Neural cell (in vitro differentiated cells): ENCODE data around the gene JAZF1. TPM values are rescaled to one million over a fixed set of nuclear protein-coding genes. Genes with fewer than 3 reads are reported as not detected.

ENCODE experiments used
- H2AFZ ChIP-seq: fragments of 200-600, 300-800 bp; sonication (generic), shearing (Covaris generic); 2 replicates; pipeline ENCODE4 v1.6.0; 2014; ENCODE audit warnings: low read depth, mild to moderate bottlenecking, antibody characterized with exemption, low read length, moderate library complexity
- H3F3A ChIP-seq: fragments of 200-600 bp; shearing (Covaris generic); 2 replicates; pipeline ENCODE4 v1.6.1; 2016; ENCODE audit warnings: mild to moderate bottlenecking, moderate library complexity, mixed read lengths, antibody characterized with exemption, low read length; ENCODE audit not compliant: insufficient read depth, poor library complexity, severe bottlenecking
- H3K27ac ChIP-seq: fragments of 200-600, 300-800 bp; sonication (generic), shearing (Covaris generic); 2 replicates; pipeline ENCODE4 v1.5.1; 2014; ENCODE audit warnings: mild to moderate bottlenecking, low read length, moderate library complexity
- H3K27me3 ChIP-seq: fragments of 300-800, 200-600 bp; sonication (generic), shearing (Covaris generic); 2 replicates; pipeline ENCODE4 v1.6.0; 2014; ENCODE audit warnings: mild to moderate bottlenecking, low read depth, low read length, moderate library complexity; ENCODE audit not compliant: insufficient read depth
- H3K36me3 ChIP-seq: fragments of 300-800, 200-600 bp; sonication (generic), shearing (Covaris generic); 2 replicates; pipeline ENCODE4 v1.5.1; 2014; ENCODE audit warnings: mild to moderate bottlenecking, antibody characterized with exemption, low read length, moderate library complexity; ENCODE audit not compliant: insufficient read depth
- H3K4me2 ChIP-seq: fragments of 300-800, 200-600 bp; sonication (generic), shearing (Covaris generic); 2 replicates; pipeline ENCODE4 v1.6.0; 2014; ENCODE audit warnings: mild to moderate bottlenecking, low read length
- H3K4me3 ChIP-seq: fragments of 300-800, 200-600 bp; sonication (generic), shearing (Covaris generic); 2 replicates; pipeline ENCODE4 v1.5.1; 2014; ENCODE audit warnings: mild to moderate bottlenecking, low read length, moderate library complexity
- H3K79me2 ChIP-seq: fragments of 200-600 bp; shearing (Covaris generic); replicated peaks from 2 replicates; pipeline ENCODE4 v1.6.0; 2014; ENCODE audit warnings: mild to moderate bottlenecking, low read length, moderate library complexity; ENCODE audit not compliant: insufficient read depth
- H3K9ac ChIP-seq: fragments of 300-800, 200-600 bp; sonication (generic), shearing (Covaris generic); 2 replicates; pipeline ENCODE4 v1.6.1; 2016; ENCODE audit warnings: mild to moderate bottlenecking, low read length, mixed read lengths
- H3K9me2 ChIP-seq: fragments of 200-600 bp; shearing (Covaris generic); 2 replicates; pipeline ENCODE4 v1.6.1; 2016; ENCODE audit warnings: mild to moderate bottlenecking, low read length, mixed read lengths; ENCODE audit not compliant: insufficient read depth
- H3K9me3 ChIP-seq: fragments of 200-600, 300-800 bp; sonication (generic), shearing (Covaris generic); 2 replicates; pipeline ENCODE4 v1.6.1; 2016; ENCODE audit warnings: mild to moderate bottlenecking, mixed run types, low read length, moderate library complexity, mixed read lengths
- H4K20me1 ChIP-seq: fragments of 200-600 bp; shearing (Covaris generic); 2 replicates; pipeline ENCODE4 v1.6.1; 2016; ENCODE audit warnings: mild to moderate bottlenecking, mixed run types; ENCODE audit not compliant: insufficient read depth
- EP300 ChIP-seq: fragments of 450-650 bp; conservative IDR thresholded peaks from 2 replicates; pipeline ENCODE4 v1.6.1; 2014; ENCODE audit warnings: antibody characterized with exemption, mild to moderate bottlenecking, moderate library complexity; ENCODE audit not compliant: poor library complexity, severe bottlenecking
- EZH2 ChIP-seq: fragments of 200-600, 300-800 bp; shearing (Covaris generic), sonication (generic); IDR thresholded peaks from 2 replicates; pipeline ENCODE4 v1.6.1; 2014; ENCODE audit warnings: antibody characterized with exemption, low read length, borderline replicate concordance, mild to moderate bottlenecking; ENCODE audit not compliant: insufficient read depth, poor library complexity, severe bottlenecking
- MXI1 ChIP-seq: fragments of 450-650 bp; conservative IDR thresholded peaks from 2 replicates; pipeline ENCODE4 v1.6.1; 2014; ENCODE audit warnings: antibody characterized with exemption, mild to moderate bottlenecking; ENCODE audit not compliant: poor library complexity, severe bottlenecking
- POLR2AphosphoS5 ChIP-seq: IDR thresholded peaks from 2 replicates; pipeline ENCODE4 v1.6.1; 2012
- RAD21 ChIP-seq: fragments of 450-650 bp; conservative IDR thresholded peaks from 2 replicates; pipeline ENCODE4 v1.6.1; 2014; ENCODE audit warnings: antibody characterized with exemption, mild to moderate bottlenecking, moderate library complexity
- REST ChIP-seq: IDR thresholded peaks from 2 replicates; pipeline ENCODE4 v1.6.1; 2012; ENCODE audit warnings: borderline replicate concordance
- SMC3 ChIP-seq: fragments of 450-650 bp; conservative IDR thresholded peaks from 2 replicates; pipeline ENCODE4 v1.6.1; 2014; ENCODE audit warnings: antibody characterized with exemption, mild to moderate bottlenecking, moderate library complexity; ENCODE audit not compliant: poor library complexity
- TAF1 ChIP-seq: IDR thresholded peaks from 2 replicates; pipeline ENCODE4 v1.6.1; 2012; ENCODE audit warnings: low read depth
- polyA plus RNA-seq: library from polyadenylated mRNA; depleted of rRNA; stranded (reverse); fragments of >200 nt; gene quantifications from 2 replicates; pipeline ENCODE4 v1.2.3, GENCODE V29; 2014
- TF ChIP-seq, protein P1 (sequence below): fragments of 450-650 bp; IDR thresholded peaks from 2 replicates; pipeline ENCODE4 v1.5.1; 2014; ENCODE audit warnings: antibody characterized with exemption, mild to moderate bottlenecking, moderate library complexity; ENCODE audit not compliant: poor library complexity, severe bottlenecking

The JAZF1 gene
- polyA plus RNA-seq, 1 donor from 2014 or later: 29.5 TPM

DNA sequence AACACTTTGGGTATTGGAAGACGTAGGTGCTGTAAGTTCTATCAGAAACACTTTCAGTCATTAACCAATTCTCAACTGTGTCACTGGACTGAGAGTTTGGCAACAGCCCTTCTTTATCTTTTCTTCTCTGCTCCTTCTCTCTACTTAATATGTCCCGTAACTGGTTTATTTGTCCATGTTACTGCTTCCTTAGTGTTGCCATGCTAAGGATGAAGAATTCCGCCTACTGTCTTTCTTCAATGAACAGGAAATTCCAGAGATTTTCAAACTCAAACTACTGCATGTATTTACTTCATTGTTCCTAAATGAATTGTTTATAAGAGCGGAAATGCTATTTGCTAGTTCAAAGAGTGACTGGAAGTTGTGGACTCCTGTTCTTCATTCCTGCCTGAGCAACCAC is 296.9 kb downstream of the JAZF1 start:
- Histone ChIP-seq H4K20me1 (no peaks in the 10 kb centered on the region), H3K27ac (no peak overlapping the region), H3K4me2 (no peak overlapping the region), H2AFZ (no peak overlapping the region), H3K36me3 (no peaks in the 10 kb centered on the region), H3K79me2 (no peaks in the 10 kb centered on the region), H3K9me3 (no peaks in the 10 kb centered on the region), H3F3A (no peaks in the 10 kb centered on the region), H3K27me3 (no peaks in the 10 kb centered on the region), H3K9ac (no peak overlapping the region), H3K9me2 (no peaks in the 10 kb centered on the region), H3K4me3 (no peak overlapping the region)
- no peak for TF ChIP-seq REST
- TF ChIP-seq, protein P1, sequence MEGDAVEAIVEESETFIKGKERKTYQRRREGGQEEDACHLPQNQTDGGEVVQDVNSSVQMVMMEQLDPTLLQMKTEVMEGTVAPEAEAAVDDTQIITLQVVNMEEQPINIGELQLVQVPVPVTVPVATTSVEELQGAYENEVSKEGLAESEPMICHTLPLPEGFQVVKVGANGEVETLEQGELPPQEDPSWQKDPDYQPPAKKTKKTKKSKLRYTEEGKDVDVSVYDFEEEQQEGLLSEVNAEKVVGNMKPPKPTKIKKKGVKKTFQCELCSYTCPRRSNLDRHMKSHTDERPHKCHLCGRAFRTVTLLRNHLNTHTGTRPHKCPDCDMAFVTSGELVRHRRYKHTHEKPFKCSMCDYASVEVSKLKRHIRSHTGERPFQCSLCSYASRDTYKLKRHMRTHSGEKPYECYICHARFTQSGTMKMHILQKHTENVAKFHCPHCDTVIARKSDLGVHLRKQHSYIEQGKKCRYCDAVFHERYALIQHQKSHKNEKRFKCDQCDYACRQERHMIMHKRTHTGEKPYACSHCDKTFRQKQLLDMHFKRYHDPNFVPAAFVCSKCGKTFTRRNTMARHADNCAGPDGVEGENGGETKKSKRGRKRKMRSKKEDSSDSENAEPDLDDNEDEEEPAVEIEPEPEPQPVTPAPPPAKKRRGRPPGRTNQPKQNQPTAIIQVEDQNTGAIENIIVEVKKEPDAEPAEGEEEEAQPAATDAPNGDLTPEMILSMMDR: no peak
- no peak for TF ChIP-seq TAF1
- no peak for TF ChIP-seq EP300
- no peak for TF ChIP-seq RAD21
- TF ChIP-seq SMC3: no peak
- TF ChIP-seq MXI1: no peak
- TF ChIP-seq POLR2AphosphoS5: no peak
- TF ChIP-seq EZH2: no peak

GRCh38 chr7:27876756-27877155 is 303.8 kb downstream of the JAZF1 start:
- no peak overlapping the region for H3K27ac ChIP-seq
- TF ChIP-seq RAD21 (no peak), EP300 (no peak), TAF1 (no peak)
- H3K79me2 ChIP-seq: no peaks in the 10 kb centered on the region
- H2AFZ ChIP-seq: no peak overlapping the region
- H3K36me3 ChIP-seq: no peaks in the 10 kb centered on the region
- no peak overlapping the region for H3K4me2 ChIP-seq
- no peaks in the 10 kb centered on the region for H3F3A ChIP-seq
- no peaks in the 10 kb centered on the region for H3K9me3 ChIP-seq
- no peak overlapping the region for H3K4me3 ChIP-seq
- no peaks in the 10 kb centered on the region for H4K20me1 ChIP-seq
- H3K27me3 ChIP-seq: no peaks in the 10 kb centered on the region
- H3K9me2 ChIP-seq: no peaks in the 10 kb centered on the region
- no peak overlapping the region for H3K9ac ChIP-seq

DNA sequence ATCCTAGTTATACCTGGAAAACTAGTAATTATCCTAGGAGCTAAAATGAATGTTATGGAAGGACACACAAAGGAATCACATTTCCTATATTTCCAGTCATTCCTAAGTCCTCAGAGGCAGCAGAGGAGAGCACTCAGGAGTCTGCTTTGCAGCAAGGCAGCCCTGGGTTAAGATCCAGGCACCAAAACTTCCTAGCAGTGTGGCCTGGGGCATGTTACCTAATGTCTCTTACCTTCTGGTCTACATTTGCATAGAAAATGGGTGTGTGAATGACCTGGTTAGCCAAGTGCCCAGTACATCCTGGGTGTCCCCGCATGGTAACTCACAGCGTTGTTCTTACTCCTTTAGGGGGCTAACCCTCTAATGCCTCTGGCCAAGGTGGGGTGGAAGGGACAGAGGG is 304.8 kb downstream of the JAZF1 start:
- H3K4me3 ChIP-seq: no peak overlapping the region
- no peaks in the 10 kb centered on the region for H3K9me2 ChIP-seq
- no peak overlapping the region for H2AFZ ChIP-seq
- no peak for TF ChIP-seq POLR2AphosphoS5
- no peak for TF ChIP-seq TAF1
- TF ChIP-seq, protein P1: no peak
- no peak for TF ChIP-seq EZH2
- no peak for TF ChIP-seq MXI1
- no peak for TF ChIP-seq REST
- TF ChIP-seq RAD21: no peak
- no peak for TF ChIP-seq EP300
- no peak for TF ChIP-seq SMC3
- no peaks in the 10 kb centered on the region for H4K20me1 ChIP-seq
- no peaks in the 10 kb centered on the region for H3K27me3 ChIP-seq
- H3K27ac ChIP-seq: no peak overlapping the region
- no peak overlapping the region for H3K9ac ChIP-seq
- H3K9me3 ChIP-seq: no peaks in the 10 kb centered on the region
- no peak overlapping the region for H3K4me2 ChIP-seq
- no peaks in the 10 kb centered on the region for H3K36me3 ChIP-seq
- no peaks in the 10 kb centered on the region for H3K79me2 ChIP-seq
- H3F3A ChIP-seq: no peaks in the 10 kb centered on the region
